BE2C (cell line): ENCODE results near the gene PIGA.
A peak's percentile ranks its signal among the peaks of the same experiment; 100 is the strongest.
"Not testable (repeated sequence)": the region's sequence is repeated elsewhere in the genome, so short reads cannot be mapped to it uniquely, and the experiment has no call there.

Experiments
- DNase-seq: peaks from one replicate; pipeline ENCODE4 v3.0.0-alpha.2; 2020
- H3K27me3 ChIP-seq: fragments of 250-450 bp; sonication (Bioruptor Pico); 2 replicates; pipeline ENCODE4 v1.5.1; 2020; ENCODE audit warnings: mild to moderate bottlenecking
- H3K36me3 ChIP-seq: fragments of 250-450 bp; sonication (Bioruptor Pico); 2 replicates; pipeline ENCODE4 v1.5.1; 2020; ENCODE audit warnings: mild to moderate bottlenecking
- H3K4me1 ChIP-seq: fragments of 250-450 bp; sonication (Bioruptor Pico); 2 replicates; pipeline ENCODE4 v1.5.1; 2020
- H3K4me3 ChIP-seq: 2 replicates; pipeline ENCODE4 v1.5.1; 2011; ENCODE audit warnings: low read depth, low read length
- H3K9me3 ChIP-seq: fragments of 250-450 bp; sonication (Bioruptor Pico); 2 replicates; pipeline ENCODE4 v1.5.1; 2020
- CTCF ChIP-seq: IDR thresholded peaks from 2 replicates; pipeline ENCODE4 v1.5.1; 2012; ENCODE audit warnings: mild to moderate bottlenecking, low read depth, low read length

Gene PIGA

GRCh38 chrX:15274946-15275345 lies 60.4 kb downstream of the PIGA start:
- Histone ChIP-seq H3K36me3 (no peaks in the 10 kb centered on the region), H3K27me3 (no peaks in the 10 kb centered on the region), H3K4me1 (no peaks in the 10 kb centered on the region), H3K9me3 (no peaks in the 10 kb centered on the region), H3K4me3 (no peak overlapping the region)
- no peak for DNase-seq
- no peak for TF ChIP-seq CTCF

- H3K4me3 ChIP-seq, H3K4me1 ChIP-seq, H3K9me3 ChIP-seq, H3K27me3 ChIP-seq, H3K36me3 ChIP-seq, DNase-seq: not testable (repeated sequence)
Measured at GRCh38 chrX:15273275-15273674, 62.0 kb downstream of the PIGA start.

GRCh38 chrX:15271757-15272156 lies 63.6 kb downstream of the PIGA start:
- no peak for TF ChIP-seq CTCF
- Histone ChIP-seq H3K27me3 (no peaks in the 10 kb centered on the region), H3K4me3 (no peak overlapping the region)

GRCh38 chrX:15269618-15270521 lies 65.5 kb downstream of the PIGA start, which contains the start of gene ASB9:
ASB9 (minus strand) TSS chrX:15270083; CDS start chrX:15269874, 209 bp downstream.
- Histone ChIP-seq H3K27me3 (no peaks in the 10 kb centered on the region), H3K4me1 (no peaks in the 10 kb centered on the region), H3K36me3 (no peaks in the 10 kb centered on the region), H3K4me3 (no peak within 1 kb of the TSS), H3K9me3 (no peaks in the 10 kb centered on the region)
- DNase-seq: peak; percentile 11
- TF ChIP-seq CTCF: no peak

More at GRCh38 chrX:15271757-15272156, 63.6 kb downstream of the PIGA start:
- H3K4me1 ChIP-seq: no peaks in the 10 kb centered on the region
- no peaks in the 10 kb centered on the region for H3K36me3 ChIP-seq
- no peaks in the 10 kb centered on the region for H3K9me3 ChIP-seq
- DNase-seq: no peak
